ENCODE data around the gene UBASH3A.

Gene UBASH3A

DNA sequence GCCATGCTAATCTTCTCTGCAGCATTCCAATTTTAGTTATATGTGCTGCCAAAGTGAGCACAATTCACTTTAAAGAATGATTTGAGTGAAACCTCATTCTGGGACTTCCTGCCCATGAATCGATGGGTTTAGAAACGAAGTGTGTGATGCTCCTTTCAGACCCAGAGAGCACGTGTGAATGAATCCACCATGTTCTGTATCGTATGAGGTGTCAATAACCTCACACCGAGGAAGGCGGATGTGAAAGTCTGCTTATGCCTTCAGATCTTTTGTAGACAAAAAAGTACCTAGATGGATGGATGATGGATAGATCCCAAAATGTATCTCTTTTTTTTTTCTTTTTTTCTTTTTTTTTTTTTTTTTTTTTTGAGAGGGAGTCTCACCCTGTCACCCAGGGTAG is 13.8 kb downstream of the UBASH3A start:
- intact Hi-C loops (cut with DNase I; ENCODE audit: low total_unique reads): no loop called here
- H3K9me3 ChIP-seq: no peaks in the 10 kb centered on the region
- no peaks in the 10 kb centered on the region for H3K4me1 ChIP-seq
- no peak for DNase-seq
- H3K27me3 ChIP-seq: peaks cover 0 to 36% of the 10 kb centered on the region in 2 donors
- H3K27ac ChIP-seq: no peak overlapping the region
- TF ChIP-seq, protein P1, sequence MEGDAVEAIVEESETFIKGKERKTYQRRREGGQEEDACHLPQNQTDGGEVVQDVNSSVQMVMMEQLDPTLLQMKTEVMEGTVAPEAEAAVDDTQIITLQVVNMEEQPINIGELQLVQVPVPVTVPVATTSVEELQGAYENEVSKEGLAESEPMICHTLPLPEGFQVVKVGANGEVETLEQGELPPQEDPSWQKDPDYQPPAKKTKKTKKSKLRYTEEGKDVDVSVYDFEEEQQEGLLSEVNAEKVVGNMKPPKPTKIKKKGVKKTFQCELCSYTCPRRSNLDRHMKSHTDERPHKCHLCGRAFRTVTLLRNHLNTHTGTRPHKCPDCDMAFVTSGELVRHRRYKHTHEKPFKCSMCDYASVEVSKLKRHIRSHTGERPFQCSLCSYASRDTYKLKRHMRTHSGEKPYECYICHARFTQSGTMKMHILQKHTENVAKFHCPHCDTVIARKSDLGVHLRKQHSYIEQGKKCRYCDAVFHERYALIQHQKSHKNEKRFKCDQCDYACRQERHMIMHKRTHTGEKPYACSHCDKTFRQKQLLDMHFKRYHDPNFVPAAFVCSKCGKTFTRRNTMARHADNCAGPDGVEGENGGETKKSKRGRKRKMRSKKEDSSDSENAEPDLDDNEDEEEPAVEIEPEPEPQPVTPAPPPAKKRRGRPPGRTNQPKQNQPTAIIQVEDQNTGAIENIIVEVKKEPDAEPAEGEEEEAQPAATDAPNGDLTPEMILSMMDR (IDR thresholded peaks at IDR 0.05): no peak
- H3K36me3 ChIP-seq: no peaks in the 10 kb centered on the region
- no peak overlapping the region for H3K4me3 ChIP-seq

DNA sequence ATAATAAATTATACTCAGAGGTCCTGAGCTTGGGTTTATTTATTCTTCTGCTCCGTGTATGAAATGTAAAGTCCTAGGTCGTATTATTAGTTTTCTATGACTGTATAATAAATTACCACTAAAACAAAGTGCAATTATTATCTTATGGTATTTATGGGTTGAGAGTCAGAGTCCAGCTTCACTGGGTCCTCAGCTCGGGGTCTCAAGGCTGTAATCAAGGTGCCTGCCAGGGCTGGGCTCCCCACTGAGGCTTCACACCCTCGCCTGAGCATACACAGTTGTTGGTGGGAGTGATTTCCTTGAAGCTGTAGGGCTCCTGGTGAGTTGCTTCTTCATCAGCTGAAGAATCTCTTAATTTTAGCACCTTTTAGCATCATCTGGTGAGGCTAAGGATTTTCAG is 15.2 kb downstream of the UBASH3A start:
- intact Hi-C loops (cut with DNase I; ENCODE audit: low total_unique reads): no loop called here
- peaks cover 0 to 29% of the 10 kb centered on the region in 2 donors for H3K27me3 ChIP-seq
- DNase-seq: no peak
- no peaks in the 10 kb centered on the region for H3K9me3 ChIP-seq
- H3K36me3 ChIP-seq: no peaks in the 10 kb centered on the region
- no peak overlapping the region for H3K27ac ChIP-seq
- TF ChIP-seq, protein P1 (IDR thresholded peaks at IDR 0.05): no peak
- no peak overlapping the region for H3K4me3 ChIP-seq
- H3K4me1 ChIP-seq: no peaks in the 10 kb centered on the region

DNA sequence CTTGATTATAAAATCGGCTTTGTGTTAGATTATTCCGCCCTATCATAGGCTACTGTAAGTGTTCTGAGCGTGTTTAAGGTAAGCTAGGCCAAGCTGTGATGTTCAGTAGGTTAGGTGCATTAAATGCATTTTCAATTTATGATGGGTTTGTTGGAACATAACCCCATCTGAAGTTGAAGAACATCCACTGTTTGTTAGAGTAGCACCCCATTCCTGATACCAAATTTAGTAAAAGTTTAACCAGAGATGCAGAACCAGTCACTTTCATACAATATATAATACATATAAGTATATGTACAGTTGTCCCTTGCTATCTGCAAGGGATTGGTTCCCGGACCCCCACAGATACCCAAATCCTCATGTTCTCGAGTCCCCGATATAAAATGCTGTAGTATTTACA is 16.1 kb downstream of the UBASH3A start:
- intact Hi-C loops (cut with DNase I; ENCODE audit: low total_unique reads): no loop called here
- no peaks in the 10 kb centered on the region for H3K4me1 ChIP-seq
- H3K9me3 ChIP-seq: no peaks in the 10 kb centered on the region
- H3K27me3 ChIP-seq: peaks cover 0 to 27% of the 10 kb centered on the region in 2 donors
- no peak for DNase-seq
- H3K27ac ChIP-seq: no peak overlapping the region
- no peak overlapping the region for H3K4me3 ChIP-seq
- no peaks in the 10 kb centered on the region for H3K36me3 ChIP-seq
- TF ChIP-seq, protein P1 (IDR thresholded peaks at IDR 0.05): no peak

DNA sequence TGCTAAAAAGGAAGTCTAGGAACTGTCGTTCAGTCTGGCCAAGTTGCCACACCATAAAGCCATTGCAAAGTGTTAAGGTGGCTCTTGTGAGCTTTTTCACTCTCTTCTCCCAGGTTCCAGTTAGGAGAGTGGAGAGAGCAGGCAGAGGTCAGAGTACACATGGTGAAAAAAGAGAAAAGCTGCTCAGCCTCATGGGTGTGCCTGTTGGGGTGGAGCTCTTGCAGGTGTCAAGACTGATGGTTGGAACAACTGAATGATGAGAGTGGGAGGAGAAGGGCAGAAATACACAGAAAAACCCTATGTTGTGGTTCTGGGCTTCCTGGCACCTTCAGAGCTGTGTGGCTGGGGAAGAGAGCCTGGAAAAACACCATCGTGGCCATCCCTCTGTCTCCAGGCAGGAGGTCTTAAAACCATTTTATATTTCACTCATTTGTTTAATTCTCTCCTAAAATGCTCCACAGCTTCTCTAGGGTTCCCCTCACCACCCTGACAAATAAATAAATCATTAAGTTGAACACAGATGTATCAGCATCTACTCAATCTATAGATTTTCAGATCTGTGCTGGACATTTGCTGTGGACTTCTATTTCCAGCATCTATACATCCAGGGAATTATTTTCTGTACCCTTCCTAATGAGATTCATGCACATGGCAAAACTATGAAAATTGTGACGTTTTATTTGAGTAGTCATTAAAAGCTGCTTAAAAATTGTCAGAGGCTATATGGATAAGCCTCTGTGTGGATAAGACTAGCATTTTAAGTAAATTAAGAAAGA is 17.5 kb downstream of the UBASH3A start:
- no peaks in the 10 kb centered on the region for H3K9me3 ChIP-seq
- no peaks in the 10 kb centered on the region for H3K4me1 ChIP-seq
- no peaks in the 10 kb centered on the region for H3K36me3 ChIP-seq
- no peak overlapping the region for H3K27ac ChIP-seq
- H3K4me3 ChIP-seq: no peak overlapping the region
- no peak for DNase-seq
- TF ChIP-seq, protein P1 (IDR thresholded peaks at IDR 0.05): no peak
- intact Hi-C loops (cut with DNase I; ENCODE audit: low total_unique reads): no loop called here
- H3K27me3 ChIP-seq: peaks cover 0 to 19% of the 10 kb centered on the region in 2 donors

DNA sequence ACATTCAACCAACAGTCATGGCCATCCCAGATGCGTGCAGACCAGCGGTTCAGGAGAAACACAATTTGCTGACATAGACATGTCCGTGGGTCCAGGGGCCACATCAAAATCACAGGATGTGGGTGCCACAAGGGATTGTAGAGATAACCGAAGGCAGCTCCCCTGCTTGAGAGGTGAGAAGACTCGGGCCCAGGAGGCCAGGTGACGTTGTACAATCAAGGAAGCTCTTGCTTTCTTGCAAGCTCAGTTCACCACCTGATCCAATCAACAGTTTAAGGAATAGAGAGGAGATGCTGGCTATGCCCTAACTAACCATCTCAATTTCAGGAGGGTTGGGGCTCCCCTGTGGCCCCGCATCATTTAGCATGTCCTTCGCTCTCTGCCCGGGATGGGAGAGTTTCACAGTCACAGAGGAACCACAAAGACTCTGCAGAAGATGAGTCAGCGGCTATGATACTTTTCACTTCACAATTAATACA is 19.5 kb downstream of the UBASH3A start:
- H3K27ac ChIP-seq: no peak overlapping the region
- DNase-seq: no peak

More for the DNA sequence above, 19.5 kb downstream of the UBASH3A start:
- no peaks in the 10 kb centered on the region for H3K36me3 ChIP-seq
- H3K4me3 ChIP-seq: no peak overlapping the region
- H3K4me1 ChIP-seq: no peaks in the 10 kb centered on the region
- H3K9me3 ChIP-seq: no peaks in the 10 kb centered on the region
- H3K27me3 ChIP-seq: peaks cover 0 to 30% of the 10 kb centered on the region in 2 donors
- intact Hi-C loops (cut with DNase I; ENCODE audit: low total_unique reads): no loop called here
- TF ChIP-seq, protein P1 (IDR thresholded peaks at IDR 0.05): no peak
